Measurements from ENCODE around the gene GJC3. TPM values are rescaled to one million over a fixed set of nuclear protein-coding genes. Genes with fewer than 3 reads are reported as not detected.

Gene GJC3
- total RNA-seq, 2 donors from 2014 or later, result 0.82 to 1.4 TPM

GRCh38 chr7:99928188-99928587, 1.2 kb downstream of the GJC3 start:
- H3K27ac Mint-ChIP-seq, result no peak overlapping the region
- TF ChIP-seq CTCF (conservative IDR thresholded peaks at IDR 0.05), result no peak
- Histone ChIP-seq H3K27ac (ENCODE audit: low read depth, low read length) (no peak overlapping the region), H3K4me1 (ENCODE audit: control insufficient read depth, insufficient read depth, low read length) (no peaks in the 10 kb centered on the region), H3K9me3 (ENCODE audit: control insufficient read depth, low read length) (no peaks in the 10 kb centered on the region), H3K9ac (ENCODE audit: extremely low read depth, low read length, poor library complexity, severe bottlenecking) (no peak overlapping the region), H3K4me3 (ENCODE audit: low read length) (no peak overlapping the region), H3K36me3 (ENCODE audit: control insufficient read depth, insufficient read depth, low read length) (no peaks in the 10 kb centered on the region), H3K27me3 (ENCODE audit: control insufficient read depth, insufficient read depth, low read length, poor library complexity, severe bottlenecking) (peaks cover 53% of the 10 kb centered on the region)
- no peak for DNase-seq
- 78 to 91% methylated on average over 2 of the region's 2 CpGs for WGBS, 2 experiments (ENCODE audit: insufficient coverage in 1 of 2, insufficient read length in 1 of 2)
- no peaks in the 10 kb centered on the region for H3K36me3 Mint-ChIP-seq (ENCODE audit: low read depth)
- H3K9me3 Mint-ChIP-seq, result no peaks in the 10 kb centered on the region
- H3K27me3 Mint-ChIP-seq (ENCODE audit: insufficient read depth), result peaks cover 14% of the 10 kb centered on the region
- H3K4me3 Mint-ChIP-seq, result no peak overlapping the region
- H3K4me1 Mint-ChIP-seq, result peaks cover 14% of the 10 kb centered on the region

- Histone ChIP-seq H3K4me3 (ENCODE audit: low read length) (no peak overlapping the region), H3K27ac (ENCODE audit: low read depth, low read length) (no peak overlapping the region), H3K9me3 (ENCODE audit: control insufficient read depth, low read length) (no peaks in the 10 kb centered on the region), H3K36me3 (ENCODE audit: control insufficient read depth, insufficient read depth, low read length) (no peaks in the 10 kb centered on the region), H3K27me3 (ENCODE audit: control insufficient read depth, insufficient read depth, low read length, poor library complexity, severe bottlenecking) (peaks cover 54% of the 10 kb centered on the region), H3K9ac (ENCODE audit: extremely low read depth, low read length, poor library complexity, severe bottlenecking) (no peak overlapping the region), H3K4me1 (ENCODE audit: control insufficient read depth, insufficient read depth, low read length) (no peaks in the 10 kb centered on the region)
- TF ChIP-seq CTCF (conservative IDR thresholded peaks at IDR 0.05), result no peak
- peaks cover 18% of the 10 kb centered on the region for H3K27me3 Mint-ChIP-seq (ENCODE audit: insufficient read depth)
- WGBS, 2 experiments (ENCODE audit: insufficient coverage in 1 of 2, insufficient read length in 1 of 2), result 82 to 84% methylated on average over 5 of the region's 5 CpGs
- no peaks in the 10 kb centered on the region for H3K9me3 Mint-ChIP-seq
- peaks cover 14% of the 10 kb centered on the region for H3K4me1 Mint-ChIP-seq
- no peak overlapping the region for H3K27ac Mint-ChIP-seq
- no peaks in the 10 kb centered on the region for H3K36me3 Mint-ChIP-seq (ENCODE audit: low read depth)
- no peak overlapping the region for H3K4me3 Mint-ChIP-seq
- no peak for DNase-seq
Observed at GRCh38 chr7:99927536-99927935, 1.9 kb downstream of the GJC3 start.

- Mint-ChIP-seq H3K27me3 (ENCODE audit: insufficient read depth) (peaks cover 21% of the 10 kb centered on the region), H3K36me3 (ENCODE audit: low read depth) (peaks cover 9% of the 10 kb centered on the region), H3K9me3 (peaks cover 9% of the 10 kb centered on the region), H3K4me1 (peaks cover 14% of the 10 kb centered on the region), H3K4me3 (no peak overlapping the region), H3K27ac (no peak overlapping the region)
- Histone ChIP-seq H3K36me3 (ENCODE audit: control insufficient read depth, insufficient read depth, low read length) (no peaks in the 10 kb centered on the region), H3K27ac (ENCODE audit: low read depth, low read length) (no peak overlapping the region), H3K27me3 (ENCODE audit: control insufficient read depth, insufficient read depth, low read length, poor library complexity, severe bottlenecking) (peaks cover 54% of the 10 kb centered on the region), H3K4me3 (ENCODE audit: low read length) (no peak overlapping the region), H3K4me1 (ENCODE audit: control insufficient read depth, insufficient read depth, low read length) (no peaks in the 10 kb centered on the region), H3K9me3 (ENCODE audit: control insufficient read depth, low read length) (no peaks in the 10 kb centered on the region), H3K9ac (ENCODE audit: extremely low read depth, low read length, poor library complexity, severe bottlenecking) (no peak overlapping the region)
- no peak for TF ChIP-seq CTCF (conservative IDR thresholded peaks at IDR 0.05)
- DNase-seq, result no peak
Observed at GRCh38 chr7:99926321-99926720, 3.1 kb downstream of the GJC3 start.
